NCI-H748 treated with DMSO at 0.1 percent for 48 hours (cell line): Measurements from ENCODE around the gene TBCE.
"Not testable (repeated sequence)": the region's sequence is repeated elsewhere in the genome, so short reads cannot be mapped to it uniquely, and the experiment has no call there.

Experiments used
- DNase-seq: peaks from one replicate; lab custom pipeline; 2025; lab: John Stamatoyannopoulos, UW

TBCE gene

GRCh38 chr1:235357485-235358373 is 9.5 kb upstream of the TBCE start:
- DNase-seq, result no peak

DNA sequence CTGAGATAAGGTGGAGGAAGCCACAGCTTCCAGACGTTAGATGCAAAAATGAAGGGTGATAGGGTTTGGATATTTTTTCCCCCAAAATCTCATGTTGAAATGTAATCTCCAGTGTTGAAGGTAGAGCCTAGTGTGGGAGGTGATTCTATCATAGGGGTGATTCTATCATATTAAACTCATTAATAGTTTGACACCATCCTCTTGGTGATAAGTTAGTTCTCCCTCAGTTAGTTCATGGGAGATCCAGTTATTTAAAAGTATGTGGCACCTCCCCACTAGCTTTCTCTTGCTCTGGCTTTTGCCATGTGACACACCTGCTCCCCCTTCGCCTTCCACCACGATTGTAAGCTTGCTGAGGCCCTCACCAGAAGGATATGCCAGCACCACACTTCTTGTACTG is 8.3 kb upstream of the TBCE start:
- no peak for DNase-seq

GRCh38 chr1:235364189-235364588 is 3.0 kb upstream of the TBCE start:
- DNase-seq, result not testable (repeated sequence)

DNA sequence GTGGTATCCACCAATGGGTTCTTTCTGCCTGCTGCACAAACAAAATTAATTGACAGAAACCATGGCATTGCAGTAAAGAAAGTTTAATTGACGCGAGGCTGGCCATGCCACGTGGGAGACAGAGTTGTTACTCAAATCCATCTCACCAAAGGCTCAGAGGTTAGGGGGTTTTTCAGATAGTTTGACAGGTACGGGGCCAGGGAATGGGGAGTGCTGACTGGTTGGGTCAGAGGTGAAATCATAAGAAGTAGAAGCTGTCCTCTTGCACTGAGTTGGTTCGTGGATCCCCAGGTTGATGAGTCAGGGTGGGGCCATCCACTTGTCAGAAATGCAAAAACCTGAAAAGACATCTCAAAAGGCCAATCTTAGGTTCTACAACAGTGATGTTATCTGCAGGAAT is 941 bp upstream of the TBCE start:
- no peak for DNase-seq

GRCh38 chr1:235368428-235368827 is 1.2 kb downstream of the TBCE start:
- DNase-seq, result no peak

DNA sequence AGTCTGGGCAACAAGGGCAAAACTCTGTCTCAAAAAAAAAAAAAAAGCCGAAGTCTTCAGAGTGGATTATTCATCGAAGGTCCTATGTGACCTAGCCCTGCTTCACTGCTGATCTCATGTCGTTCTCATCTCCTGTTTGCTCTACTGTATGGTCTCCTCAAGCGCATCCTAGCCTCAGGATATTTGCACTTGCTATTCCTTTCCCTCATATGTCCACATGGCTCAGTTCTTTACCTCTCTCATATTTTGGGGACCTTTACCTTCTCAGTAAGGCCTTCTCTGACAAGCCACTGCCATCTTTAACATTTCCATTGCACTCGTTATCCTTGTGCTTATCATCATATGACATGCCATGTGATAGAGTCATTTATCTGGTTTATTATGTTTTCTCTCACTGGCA is 2.6 kb downstream of the TBCE start:
- no peak for DNase-seq

DNA sequence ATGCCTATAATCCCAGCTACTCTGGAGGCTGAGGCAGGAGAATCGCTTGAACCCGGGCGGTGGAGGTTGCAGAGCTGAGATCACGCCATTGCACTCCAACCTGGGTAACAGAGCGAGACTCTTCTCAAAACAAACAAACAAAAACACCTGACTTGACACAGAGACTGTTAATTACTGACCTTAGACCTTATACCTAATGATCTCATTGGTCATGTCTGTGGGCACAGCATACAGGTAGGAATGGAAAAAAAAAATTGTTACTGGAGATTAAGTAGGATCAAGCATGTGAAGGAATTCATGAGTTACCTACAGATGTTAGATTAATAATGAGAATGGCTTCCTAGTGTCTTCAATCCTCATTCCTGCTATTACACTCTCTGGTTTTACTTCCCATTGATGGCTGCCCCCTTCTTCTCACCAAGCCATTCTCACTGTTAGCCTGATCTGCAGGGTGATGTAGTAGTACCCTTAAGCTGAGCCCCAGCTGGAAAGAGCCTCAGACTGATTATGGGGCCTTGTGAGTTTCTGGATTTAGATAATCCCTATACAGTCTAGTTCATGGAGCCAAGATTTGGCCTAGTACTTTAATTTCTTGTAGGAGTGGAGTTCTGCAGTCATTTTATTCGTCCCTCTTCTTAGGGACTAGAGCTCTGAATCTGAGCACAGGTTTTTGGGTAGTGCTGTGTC is 8.8 kb downstream of the TBCE start:
- DNase-seq, result no peak

DNA sequence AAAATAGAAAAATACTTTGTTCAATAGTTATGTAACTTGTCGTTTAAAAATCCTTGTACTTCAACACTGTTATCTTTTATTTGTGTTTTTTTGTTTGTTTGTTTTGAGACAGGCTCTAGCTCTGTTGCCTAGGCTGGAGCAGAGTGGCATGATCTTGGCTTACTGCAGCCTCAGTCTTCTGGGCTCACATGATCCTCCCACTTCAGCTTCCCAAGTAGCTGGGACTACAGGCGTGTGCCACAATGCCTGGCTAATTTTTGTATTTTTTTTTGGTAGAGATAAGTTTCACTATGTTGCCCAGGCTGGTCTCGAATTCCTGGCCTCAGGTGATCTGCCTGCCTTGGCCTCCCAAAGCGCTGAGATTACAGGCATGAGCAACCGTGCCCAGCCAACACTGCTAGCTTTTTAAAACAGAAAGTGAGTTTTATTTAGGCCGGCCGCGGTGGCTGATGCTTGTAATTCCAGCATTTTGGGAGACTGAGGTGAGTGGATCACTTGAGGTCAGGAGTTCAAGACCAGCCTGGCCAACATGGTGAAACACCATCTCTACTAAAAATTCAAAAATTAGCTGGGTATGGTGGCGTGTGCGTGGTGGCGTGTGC is 11.0 kb downstream of the TBCE start:
- DNase-seq, result not testable (repeated sequence)

DNA sequence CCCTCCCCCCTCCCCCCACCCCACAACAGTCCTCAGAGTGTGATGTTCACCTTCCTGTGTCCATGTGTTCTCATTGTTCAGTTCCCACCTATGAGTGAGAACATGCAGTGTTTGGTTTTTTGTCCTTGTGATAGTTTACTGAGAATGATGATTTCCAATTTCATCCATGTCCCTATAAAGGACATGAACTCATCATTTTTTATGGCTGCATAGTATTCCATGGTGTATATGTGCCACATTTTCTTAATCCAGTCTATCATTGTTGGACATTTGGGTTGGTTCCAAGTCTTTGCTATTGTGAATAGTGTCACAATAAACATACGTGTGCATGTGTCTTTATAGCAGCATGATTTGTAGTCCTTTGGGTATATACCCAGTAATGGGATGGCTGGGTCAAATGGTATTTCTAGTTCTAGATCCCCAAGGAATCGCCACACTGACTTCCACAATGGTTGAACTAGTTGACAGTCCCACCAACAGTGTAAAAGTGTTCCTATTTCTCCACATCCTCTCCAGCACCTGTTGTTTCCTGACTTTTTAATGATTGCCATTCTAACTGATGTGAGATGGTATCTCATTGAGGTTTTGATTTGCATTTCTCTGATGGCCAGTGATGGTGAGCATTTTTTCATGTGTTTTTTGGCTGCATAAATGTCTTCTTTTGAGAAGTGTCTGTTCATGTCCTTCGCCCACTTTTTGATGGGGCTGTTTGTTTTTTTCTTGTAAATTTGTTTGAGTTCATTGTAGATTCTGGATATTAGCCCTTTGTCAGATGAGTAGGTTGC is 14.9 kb downstream of the TBCE start:
- not testable (repeated sequence) for DNase-seq

DNA sequence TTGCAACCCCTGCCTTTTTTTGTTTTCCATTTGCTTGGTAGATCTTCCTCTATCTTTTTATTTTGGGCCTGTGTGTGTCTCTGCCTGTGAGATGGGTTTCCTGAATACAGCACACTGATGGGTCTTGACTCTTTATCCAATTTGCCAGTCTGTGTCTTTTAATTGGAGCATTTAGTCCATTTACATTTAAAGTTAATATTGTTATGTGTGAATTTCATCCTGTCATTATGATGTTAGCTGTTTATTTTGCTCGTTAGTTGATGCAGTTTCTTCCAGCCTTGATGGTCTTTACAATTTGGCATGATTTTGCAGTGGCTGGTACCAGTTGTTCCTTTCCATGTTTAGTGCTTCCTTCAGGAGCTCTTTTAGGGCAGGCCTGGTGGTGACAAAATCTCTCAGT is 18.4 kb downstream of the TBCE start:
- DNase-seq, result not testable (repeated sequence)

GRCh38 chr1:235391874-235392273 is 24.6 kb downstream of the TBCE start:
- DNase-seq, result no peak

- no peak for DNase-seq
Measured at GRCh38 chr1:235397733-235398132, 30.5 kb downstream of the TBCE start.

DNA sequence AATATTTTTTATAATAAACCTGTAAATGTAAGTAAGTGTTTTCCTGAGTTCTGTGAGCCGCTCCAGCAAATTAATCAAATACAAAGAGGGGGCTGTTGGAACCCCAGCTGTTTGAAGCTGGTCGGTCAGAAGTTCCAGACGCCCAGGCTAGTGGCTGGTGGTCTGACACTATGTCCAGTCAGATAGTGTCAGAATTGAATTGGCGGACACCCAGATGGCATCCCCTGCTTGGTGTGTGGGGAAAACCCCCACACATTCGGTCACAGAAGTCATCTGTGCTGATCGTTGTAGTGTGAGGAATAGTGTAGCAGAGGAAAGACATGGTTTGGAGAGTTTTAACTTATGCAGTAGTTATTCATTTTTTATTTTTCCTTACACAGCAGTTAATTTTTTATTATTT is 32.4 kb downstream of the TBCE start:
- no peak for DNase-seq

GRCh38 chr1:235401251-235401650 is 34.0 kb downstream of the TBCE start:
- no peak for DNase-seq

GRCh38 chr1:235402457-235403200 is 35.4 kb downstream of the TBCE start:
- no peak for DNase-seq

- no peak for DNase-seq
Measured at GRCh38 chr1:235403593-235403992, 36.4 kb downstream of the TBCE start.

GRCh38 chr1:235404190-235404589 is 37.0 kb downstream of the TBCE start:
- no peak for DNase-seq

DNA sequence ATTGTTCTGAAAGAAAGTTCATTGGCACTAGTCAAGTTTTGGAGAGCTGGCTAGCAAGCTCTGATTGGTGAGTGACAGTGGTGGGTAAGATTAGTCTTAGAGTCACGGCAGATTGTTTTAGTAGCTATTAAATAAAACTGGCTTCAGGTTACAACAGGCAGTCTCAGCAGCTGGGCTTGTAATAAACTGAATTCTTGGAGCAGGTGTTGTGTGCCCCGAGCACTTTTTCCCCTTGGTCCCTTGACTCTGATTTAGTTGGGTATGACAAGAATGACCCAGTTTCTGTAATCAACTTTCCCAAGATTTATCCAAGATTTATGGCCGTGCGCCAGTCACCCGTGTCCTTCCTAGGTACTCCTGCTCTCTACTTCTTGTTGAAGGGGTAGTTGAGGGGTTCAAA is 40.2 kb downstream of the TBCE start:
- DNase-seq, result no peak

DNA sequence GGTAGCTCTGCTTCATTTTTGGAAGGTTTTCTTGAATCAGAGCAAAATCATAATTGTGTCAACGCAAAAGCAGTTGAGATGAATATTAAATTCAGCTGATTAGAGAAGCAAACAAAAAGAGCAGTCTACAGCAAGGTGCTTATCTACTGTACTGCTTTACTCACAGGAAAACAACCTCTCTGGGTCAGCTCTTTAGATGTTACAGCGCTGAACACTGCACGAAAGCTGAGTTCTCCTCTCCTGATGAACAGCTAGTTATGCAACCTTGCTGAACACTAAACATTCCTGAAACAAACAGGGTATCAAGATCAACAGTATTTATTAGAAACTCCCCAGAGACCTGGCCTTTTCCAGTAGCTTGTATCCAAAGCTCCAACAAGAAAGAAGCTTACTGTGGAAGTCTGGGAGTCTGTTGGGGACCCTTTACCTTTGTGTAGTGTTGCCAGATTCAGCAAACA is 41.3 kb downstream of the TBCE start:
- DNase-seq, result no peak

DNA sequence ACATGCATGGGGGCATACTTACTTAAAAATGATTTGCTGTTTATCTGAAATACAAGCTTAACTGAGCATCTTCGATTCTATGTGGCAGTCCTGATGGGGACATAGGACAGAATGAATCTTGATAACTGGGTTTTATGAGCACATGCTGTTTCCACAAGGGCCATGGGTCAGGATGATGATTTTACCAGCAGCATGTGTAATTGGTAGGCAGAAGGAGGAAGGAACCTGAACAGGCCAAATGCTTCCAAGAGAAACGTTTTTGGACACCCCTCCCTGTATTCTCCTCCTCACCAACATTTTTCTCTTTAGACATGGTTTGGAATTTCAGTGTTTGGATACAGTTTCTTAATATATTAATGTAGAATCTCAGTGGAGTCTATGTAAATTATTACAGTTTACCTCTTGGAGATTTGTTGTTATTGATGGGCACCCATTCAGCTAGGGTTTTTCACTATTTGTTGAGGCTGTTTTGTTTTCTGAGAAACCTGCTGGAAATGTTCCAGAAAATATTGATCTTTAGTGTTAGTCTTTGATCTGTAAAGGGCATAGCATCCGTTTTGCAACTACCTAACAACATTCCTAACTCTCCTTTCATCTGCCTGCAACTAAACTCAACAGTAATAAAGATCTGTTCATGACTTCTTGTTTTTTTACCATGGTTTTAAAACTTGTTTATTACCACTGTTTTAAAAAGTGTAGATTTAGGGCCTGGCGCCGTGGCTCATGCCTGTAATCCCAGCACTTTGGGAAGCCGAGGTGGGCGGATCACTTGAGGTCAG is 42.0 kb downstream of the TBCE start:
- no peak for DNase-seq

DNA sequence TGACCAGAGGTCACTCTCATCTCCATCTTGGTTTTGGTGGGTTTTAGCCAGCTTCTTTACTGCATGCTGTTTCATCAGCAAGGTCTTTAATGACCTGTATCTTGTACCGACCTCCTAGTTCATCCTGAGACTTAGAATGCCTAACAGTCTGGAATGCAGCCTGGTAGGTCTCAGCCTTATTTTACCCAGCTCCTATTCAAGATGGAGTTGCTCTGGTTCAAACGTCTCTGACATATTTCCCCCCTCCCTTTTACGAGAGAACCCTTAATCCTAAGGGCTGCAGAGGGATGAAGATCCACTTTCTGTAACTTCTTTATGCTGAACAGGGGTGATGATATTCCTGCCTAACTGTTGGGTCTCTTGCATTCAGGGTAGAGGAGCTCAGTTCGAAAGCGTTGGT is 43.2 kb downstream of the TBCE start:
- no peak for DNase-seq
